DOHH2 (cell line): ENCODE measurements around the gene ROBO1.

Experiments used
- H3F3A ChIP-seq: fragments of 200-600 bp; sonication (generic), shearing (Covaris generic); 2 replicates; pipeline ENCODE4 v1.6.0; 2016; ENCODE audit warnings: antibody characterized with exemption, mild to moderate bottlenecking; ENCODE audit not compliant: control insufficient read depth, insufficient read depth
- H3K27ac ChIP-seq: fragments of 200-600 bp; sonication (generic); 2 replicates; pipeline ENCODE4 v1.5.1; 2014; ENCODE audit warnings: low read depth, mild to moderate bottlenecking, low read length, moderate library complexity
- H3K27me3 ChIP-seq: fragments of 200-600 bp; sonication (generic); 2 replicates; pipeline ENCODE4 v1.6.1; 2014; ENCODE audit warnings: mild to moderate bottlenecking, low read length, mixed read lengths; ENCODE audit not compliant: control insufficient read depth
- H3K36me3 ChIP-seq: fragments of 200-600 bp; sonication (generic); 2 replicates; pipeline ENCODE4 v1.6.1; 2014; ENCODE audit warnings: mild to moderate bottlenecking, low read length, moderate library complexity, mixed read lengths; ENCODE audit not compliant: control insufficient read depth
- H3K4me1 ChIP-seq: fragments of 200-600 bp; sonication (generic); 2 replicates; pipeline ENCODE4 v1.6.1; 2014; ENCODE audit warnings: mild to moderate bottlenecking, low read length, mixed read lengths; ENCODE audit not compliant: control insufficient read depth
- H3K4me2 ChIP-seq: fragments of 200-600 bp; sonication (generic); 2 replicates; pipeline ENCODE4 v1.6.0; 2014; ENCODE audit warnings: mild to moderate bottlenecking, low read length, moderate library complexity
- H3K4me3 ChIP-seq: fragments of 200-600 bp; sonication (generic); 2 replicates; pipeline ENCODE4 v1.5.1; 2014; ENCODE audit warnings: mild to moderate bottlenecking, low read length, mixed read lengths
- H3K79me2 ChIP-seq: fragments of 200-600 bp; sonication (generic); 2 replicates; pipeline ENCODE4 v1.6.1; 2014; ENCODE audit warnings: mild to moderate bottlenecking, low read length, mixed read lengths; ENCODE audit not compliant: control insufficient read depth
- H3K9me2 ChIP-seq: fragments of 200-600 bp; sonication (generic); replicated peaks from 2 replicates; pipeline ENCODE4 v1.6.1; 2014; ENCODE audit warnings: mild to moderate bottlenecking, low read length, mixed read lengths; ENCODE audit not compliant: control insufficient read depth
- H3K9me3 ChIP-seq: fragments of 200-600 bp; sonication (generic); 2 replicates; pipeline ENCODE4 v1.6.1; 2014; ENCODE audit warnings: antibody characterized with exemption, low read length, mixed read lengths; ENCODE audit not compliant: control insufficient read depth, insufficient read depth
- H4K20me1 ChIP-seq: fragments of 200-600 bp; sonication (generic); 2 replicates; pipeline ENCODE4 v1.6.0; 2014; ENCODE audit warnings: low read depth, mild to moderate bottlenecking, antibody characterized with exemption, low read length, moderate library complexity; ENCODE audit not compliant: control insufficient read depth, insufficient read depth
- CTCF ChIP-seq: fragments of 200-600 bp; sonication (generic); IDR thresholded peaks from one replicate; pipeline ENCODE4 v1.5.1; 2014; ENCODE audit warnings: antibody characterized with exemption, mild to moderate bottlenecking, low read depth, low read length; ENCODE audit not compliant: poor library complexity, severe bottlenecking
- EZH2phosphoT487 ChIP-seq: fragments of 200-600 bp; sonication (generic); IDR thresholded peaks from 2 replicates; pipeline ENCODE4 v1.6.1; 2017; ENCODE audit warnings: borderline replicate concordance, mild to moderate bottlenecking, antibody characterized with exemption, low read length, moderate library complexity, mixed read lengths

The ROBO1 gene

GRCh38 chr3:79724206-79724605 lies 43.6 kb downstream of the ROBO1 start:
- Histone ChIP-seq H3K79me2 (no peaks in the 10 kb centered on the region), H3K9me3 (no peaks in the 10 kb centered on the region), H3K27me3 (no peaks in the 10 kb centered on the region), H3K4me2 (no peak overlapping the region), H3K27ac (no peak overlapping the region), H3F3A (no peaks in the 10 kb centered on the region), H3K4me3 (no peak overlapping the region), H4K20me1 (no peaks in the 10 kb centered on the region), H3K4me1 (no peaks in the 10 kb centered on the region), H3K36me3 (no peaks in the 10 kb centered on the region), H3K9me2 (no peaks in the 10 kb centered on the region)
- no peak for TF ChIP-seq CTCF
- TF ChIP-seq EZH2phosphoT487: no peak

- Histone ChIP-seq H3K27ac (no peak overlapping the region), H3K4me2 (no peak overlapping the region), H4K20me1 (no peaks in the 10 kb centered on the region), H3K9me3 (no peaks in the 10 kb centered on the region), H3K36me3 (no peaks in the 10 kb centered on the region), H3K9me2 (no peaks in the 10 kb centered on the region), H3K4me1 (no peaks in the 10 kb centered on the region), H3K79me2 (no peaks in the 10 kb centered on the region), H3F3A (no peaks in the 10 kb centered on the region), H3K27me3 (no peaks in the 10 kb centered on the region), H3K4me3 (no peak overlapping the region)
- TF ChIP-seq CTCF (no peak), EZH2phosphoT487 (no peak)
Observed at GRCh38 chr3:79690072-79690471, 77.7 kb downstream of the ROBO1 start.

- no peak overlapping the region for H3K4me3 ChIP-seq
- no peaks in the 10 kb centered on the region for H3K9me3 ChIP-seq
- no peaks in the 10 kb centered on the region for H3K27me3 ChIP-seq
- H4K20me1 ChIP-seq: no peaks in the 10 kb centered on the region
- no peaks in the 10 kb centered on the region for H3K9me2 ChIP-seq
- H3K79me2 ChIP-seq: no peaks in the 10 kb centered on the region
- H3K4me2 ChIP-seq: no peak overlapping the region
- TF ChIP-seq CTCF (no peak), EZH2phosphoT487 (no peak)
- no peaks in the 10 kb centered on the region for H3F3A ChIP-seq
- no peak overlapping the region for H3K27ac ChIP-seq
- H3K36me3 ChIP-seq: no peaks in the 10 kb centered on the region
- H3K4me1 ChIP-seq: no peaks in the 10 kb centered on the region
Observed at GRCh38 chr3:79685108-79685507, 82.7 kb downstream of the ROBO1 start.

- TF ChIP-seq EZH2phosphoT487: no peak
- TF ChIP-seq CTCF: no peak
- no peaks in the 10 kb centered on the region for H3K9me2 ChIP-seq
- no peaks in the 10 kb centered on the region for H3F3A ChIP-seq
- H3K4me3 ChIP-seq: no peak overlapping the region
- no peaks in the 10 kb centered on the region for H3K79me2 ChIP-seq
- H3K4me2 ChIP-seq: no peak overlapping the region
- H3K9me3 ChIP-seq: no peaks in the 10 kb centered on the region
- no peaks in the 10 kb centered on the region for H3K36me3 ChIP-seq
- H3K27ac ChIP-seq: no peak overlapping the region
- no peaks in the 10 kb centered on the region for H3K27me3 ChIP-seq
- H3K4me1 ChIP-seq: no peaks in the 10 kb centered on the region
- no peaks in the 10 kb centered on the region for H4K20me1 ChIP-seq
Observed at GRCh38 chr3:79684041-79684440, 83.8 kb downstream of the ROBO1 start.
